GM20431 (cell line): ENCODE measurements around the gene DTNB.

Source experiments
- in situ Hi-C: fragments of 300-500 bp; cut with MseI, MboI; formaldehyde crosslinking; loops from one replicate; pipeline ENCODE4 v1.15.0; 2020; ENCODE audit warnings: low sequenced_read_pairs; ENCODE audit not compliant: unreplicated experiment

DTNB gene

GRCh38 chr2:25338401-25338800, 335.0 kb downstream of the DTNB start:
- in situ Hi-C loops: no loop called here

- in situ Hi-C loops: no loop called here
Observed at GRCh38 chr2:25337891-25338290, 335.5 kb downstream of the DTNB start.

GRCh38 chr2:25337276-25337675, 336.1 kb downstream of the DTNB start:
- in situ Hi-C loops: no loop called here

GRCh38 chr2:25336383-25336841, 337.0 kb downstream of the DTNB start:
- in situ Hi-C loops: no loop called here

- in situ Hi-C loops: no loop called here
Observed at GRCh38 chr2:25335971-25336370, 337.4 kb downstream of the DTNB start.

GRCh38 chr2:25335204-25335603, 338.2 kb downstream of the DTNB start:
- in situ Hi-C loops: no loop called here

GRCh38 chr2:25334482-25334881, 338.9 kb downstream of the DTNB start:
- in situ Hi-C loops: no loop called here

GRCh38 chr2:25333981-25334380, 339.4 kb downstream of the DTNB start:
- in situ Hi-C loops: no loop called here

GRCh38 chr2:25332571-25332970, 340.8 kb downstream of the DTNB start:
- in situ Hi-C loops: no loop called here

- in situ Hi-C loops: no loop called here
Observed at GRCh38 chr2:25331686-25332365, 341.6 kb downstream of the DTNB start.

GRCh38 chr2:25330937-25331336, 342.4 kb downstream of the DTNB start:
- in situ Hi-C loops: no loop called here

GRCh38 chr2:25330273-25330672, 343.1 kb downstream of the DTNB start:
- in situ Hi-C loops: no loop called here

- in situ Hi-C loops: no loop called here
Observed at GRCh38 chr2:25328152-25329085, 345.0 kb downstream of the DTNB start.
